OCI-LY1 (cell line): ENCODE data around the gene TTLL5.

ENCODE experiments used
- EZH2 ChIP-seq: fragments of 200-600 bp; sonication (generic), shearing (Covaris generic); IDR thresholded peaks from 2 replicates; pipeline ENCODE4 v1.8.0; 2017; ENCODE audit warnings: borderline replicate concordance, mixed run types, mild to moderate bottlenecking, antibody characterized with exemption, low read length, moderate library complexity, mixed read lengths
- TF ChIP-seq, protein P1 (sequence below): fragments of 200-600 bp; sonication (generic), shearing (Covaris generic); IDR thresholded peaks from 2 replicates; pipeline ENCODE4 v1.5.1; 2017; ENCODE audit warnings: mild to moderate bottlenecking, antibody characterized with exemption, low read length, moderate library complexity, mixed read lengths

DNA sequence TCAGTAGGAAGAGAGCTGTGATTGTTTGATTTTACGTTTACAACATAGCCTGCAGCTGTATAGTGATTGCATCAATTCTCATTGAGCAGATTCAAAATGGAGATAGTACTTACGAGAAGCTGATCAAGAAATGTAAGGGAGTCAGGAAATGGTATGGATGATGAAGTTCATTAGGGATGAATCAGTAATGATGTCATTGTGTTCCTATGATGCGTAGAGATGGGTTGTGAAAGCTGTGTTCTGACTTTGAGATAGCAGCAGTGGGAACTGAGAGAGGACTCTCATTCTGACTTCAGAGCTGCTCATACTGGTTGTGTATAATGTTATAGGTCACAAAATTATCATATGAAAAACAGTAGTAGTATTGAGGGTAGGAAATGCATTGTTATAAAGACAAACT is 44.0 kb downstream of the TTLL5 start:
- no peak for TF ChIP-seq EZH2
- TF ChIP-seq, protein P1, sequence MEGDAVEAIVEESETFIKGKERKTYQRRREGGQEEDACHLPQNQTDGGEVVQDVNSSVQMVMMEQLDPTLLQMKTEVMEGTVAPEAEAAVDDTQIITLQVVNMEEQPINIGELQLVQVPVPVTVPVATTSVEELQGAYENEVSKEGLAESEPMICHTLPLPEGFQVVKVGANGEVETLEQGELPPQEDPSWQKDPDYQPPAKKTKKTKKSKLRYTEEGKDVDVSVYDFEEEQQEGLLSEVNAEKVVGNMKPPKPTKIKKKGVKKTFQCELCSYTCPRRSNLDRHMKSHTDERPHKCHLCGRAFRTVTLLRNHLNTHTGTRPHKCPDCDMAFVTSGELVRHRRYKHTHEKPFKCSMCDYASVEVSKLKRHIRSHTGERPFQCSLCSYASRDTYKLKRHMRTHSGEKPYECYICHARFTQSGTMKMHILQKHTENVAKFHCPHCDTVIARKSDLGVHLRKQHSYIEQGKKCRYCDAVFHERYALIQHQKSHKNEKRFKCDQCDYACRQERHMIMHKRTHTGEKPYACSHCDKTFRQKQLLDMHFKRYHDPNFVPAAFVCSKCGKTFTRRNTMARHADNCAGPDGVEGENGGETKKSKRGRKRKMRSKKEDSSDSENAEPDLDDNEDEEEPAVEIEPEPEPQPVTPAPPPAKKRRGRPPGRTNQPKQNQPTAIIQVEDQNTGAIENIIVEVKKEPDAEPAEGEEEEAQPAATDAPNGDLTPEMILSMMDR: no peak
